ENCODE data around the gene SLC26A4.

- TF ChIP-seq, protein P1, sequence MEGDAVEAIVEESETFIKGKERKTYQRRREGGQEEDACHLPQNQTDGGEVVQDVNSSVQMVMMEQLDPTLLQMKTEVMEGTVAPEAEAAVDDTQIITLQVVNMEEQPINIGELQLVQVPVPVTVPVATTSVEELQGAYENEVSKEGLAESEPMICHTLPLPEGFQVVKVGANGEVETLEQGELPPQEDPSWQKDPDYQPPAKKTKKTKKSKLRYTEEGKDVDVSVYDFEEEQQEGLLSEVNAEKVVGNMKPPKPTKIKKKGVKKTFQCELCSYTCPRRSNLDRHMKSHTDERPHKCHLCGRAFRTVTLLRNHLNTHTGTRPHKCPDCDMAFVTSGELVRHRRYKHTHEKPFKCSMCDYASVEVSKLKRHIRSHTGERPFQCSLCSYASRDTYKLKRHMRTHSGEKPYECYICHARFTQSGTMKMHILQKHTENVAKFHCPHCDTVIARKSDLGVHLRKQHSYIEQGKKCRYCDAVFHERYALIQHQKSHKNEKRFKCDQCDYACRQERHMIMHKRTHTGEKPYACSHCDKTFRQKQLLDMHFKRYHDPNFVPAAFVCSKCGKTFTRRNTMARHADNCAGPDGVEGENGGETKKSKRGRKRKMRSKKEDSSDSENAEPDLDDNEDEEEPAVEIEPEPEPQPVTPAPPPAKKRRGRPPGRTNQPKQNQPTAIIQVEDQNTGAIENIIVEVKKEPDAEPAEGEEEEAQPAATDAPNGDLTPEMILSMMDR (conservative IDR thresholded peaks at IDR 0.05; ENCODE audit: low read depth, low read length) = no peak
- TF ChIP-seq EZH2 (IDR thresholded peaks at IDR 0.05; ENCODE audit: low read length, unreplicated experiment) (no peak), EZH2phosphoT487 (IDR thresholded peaks at IDR 0.05; ENCODE audit: borderline replicate concordance, low read length) (no peak)
These were observed 48.3 kb downstream of the SLC26A4 start for GRCh38 chr7:107708956-107709355.
